ENCODE measurements around the gene TMEM106C. TPM values are rescaled to one million over a fixed set of nuclear protein-coding genes. Genes with fewer than 3 reads are reported as not detected.

Gene TMEM106C
- total and polyA plus RNA-seq, 12 donors, result 24.6 to 119 (median 52.0) TPM

GRCh38 chr12:47991106-47992061 is 28.0 kb downstream of the TMEM106C start:
- DNase-seq, result no peak
- Histone ChIP-seq H3K36me3 (replicated peaks in 1 of 2) (no peaks in the 10 kb centered on the region), H3K9me3 (replicated peaks in 1 of 3) (no peaks in the 10 kb centered on the region), H3K27me3 (no peaks in the 10 kb centered on the region), H3K27ac (no peak overlapping the region), H3K4me1 (replicated peaks in 1 of 2) (peaks cover 0 to 12% of the 10 kb centered on the region in 2 donors), H3K4me3 (no peak overlapping the region)
- intact Hi-C loops (cut with DNase I), result no loop called here
- TF ChIP-seq CTCF (IDR thresholded peaks at IDR 0.05), result no peak
- TF ChIP-seq POLR2A (IDR thresholded peaks at IDR 0.05), result no peak
- WGBS, 4 donors, result 72 to 84% (median 80%) methylated on average over 10 to 13 of the region's 13 CpGs

GRCh38 chr12:47992776-47993175 is 29.4 kb downstream of the TMEM106C start:
- no peak overlapping the region for H3K27ac ChIP-seq
- 91 to 98% (median 93%) methylated on average over 9 to 10 of the region's 10 CpGs for WGBS, 4 donors
- H3K36me3 ChIP-seq (replicated peaks in 1 of 2), result no peaks in the 10 kb centered on the region
- H3K4me3 ChIP-seq, result no peak overlapping the region
- TF ChIP-seq POLR2A (IDR thresholded peaks at IDR 0.05), result no peak
- intact Hi-C loops (cut with DNase I), result no loop called here
- peaks cover 0 to 12% of the 10 kb centered on the region in 2 donors for H3K4me1 ChIP-seq (replicated peaks in 1 of 2)
- no peak for DNase-seq
- no peaks in the 10 kb centered on the region for H3K9me3 ChIP-seq (replicated peaks in 1 of 3)
- no peaks in the 10 kb centered on the region for H3K27me3 ChIP-seq

DNA sequence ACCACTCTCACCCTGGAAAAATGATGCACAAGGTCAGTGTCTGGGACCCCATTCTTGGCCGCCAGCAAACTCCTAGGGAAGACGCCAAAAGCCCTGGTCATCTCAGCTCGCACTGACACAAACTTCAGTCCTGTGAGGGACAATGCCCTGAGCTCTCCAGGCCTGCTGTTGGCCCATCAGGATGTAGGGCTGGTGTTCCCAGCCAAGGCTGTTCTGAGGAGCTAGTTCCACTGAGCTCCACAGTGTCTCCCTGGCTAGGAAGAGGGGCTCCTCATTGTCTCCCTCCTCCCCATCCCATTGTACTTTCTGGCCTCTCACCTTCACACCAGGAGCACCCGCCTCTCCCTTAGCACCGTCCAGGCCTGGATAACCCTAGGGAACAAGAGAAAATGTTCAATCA is 30.1 kb downstream of the TMEM106C start:
- peaks cover 4% of the 10 kb centered on the region for H3K27me3 ChIP-seq
- H3K4me3 ChIP-seq, result no peak overlapping the region
- no peak overlapping the region for H3K27ac ChIP-seq
- 93 to 100% (median 96%) methylated on average over 2 to 5 of the region's 5 CpGs for WGBS, 4 donors
- no peaks in the 10 kb centered on the region for H3K36me3 ChIP-seq (replicated peaks in 1 of 2)
- DNase-seq, result no peak
- H3K9me3 ChIP-seq (replicated peaks in 1 of 3), result no peaks in the 10 kb centered on the region
- no peak for TF ChIP-seq POLR2A (IDR thresholded peaks at IDR 0.05)
- TF ChIP-seq CTCF (IDR thresholded peaks at IDR 0.05), result no peak
- peaks cover 0 to 8% of the 10 kb centered on the region in 2 donors for H3K4me1 ChIP-seq (replicated peaks in 1 of 2)
- intact Hi-C loops (cut with DNase I), result no loop called here

DNA sequence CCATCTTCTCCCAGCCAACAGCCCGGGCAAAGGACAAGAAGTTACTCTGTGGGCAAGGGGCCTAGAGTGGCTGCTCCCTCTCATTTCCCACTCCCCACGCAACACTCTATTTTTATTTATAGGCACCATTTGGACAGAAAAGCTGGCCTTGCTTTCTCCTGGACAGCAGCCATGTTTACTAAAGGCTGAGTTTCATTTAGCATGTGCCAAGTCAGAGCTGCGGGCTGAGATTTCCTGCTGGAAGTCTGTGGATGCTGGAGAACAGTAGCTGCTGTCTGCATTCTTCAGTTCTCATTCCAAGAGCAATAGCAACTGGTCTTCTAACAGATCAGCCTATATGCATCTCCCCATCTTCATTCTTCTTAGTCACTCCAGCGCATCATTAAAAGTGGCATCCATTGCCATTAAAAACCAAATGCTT is 32.6 kb downstream of the TMEM106C start:
- H3K4me3 ChIP-seq, result no peak overlapping the region
- peaks cover 8% of the 10 kb centered on the region for H3K27me3 ChIP-seq
- peaks cover 0 to 11% of the 10 kb centered on the region in 2 donors for H3K4me1 ChIP-seq (replicated peaks in 1 of 2)
- TF ChIP-seq CTCF (IDR thresholded peaks at IDR 0.05) (no peak), POLR2A (IDR thresholded peaks at IDR 0.05) (no peak)
- no peaks in the 10 kb centered on the region for H3K36me3 ChIP-seq (replicated peaks in 1 of 2)
- 38 to 44% (median 42%) methylated on average over 4 of the region's 4 CpGs for WGBS, 4 donors
- H3K9me3 ChIP-seq (replicated peaks in 1 of 3), result no peaks in the 10 kb centered on the region
- intact Hi-C loops (cut with DNase I), result no loop called here
- DNase-seq, result peak in 6 of 7 donors; percentile 45 to 66 (median 58)
- H3K27ac ChIP-seq, result no peak overlapping the region

Measured in adrenal gland (tissue), 12 donors.